ENCODE results near the gene RASAL2. TPM values are rescaled to one million over a fixed set of nuclear protein-coding genes. Genes with fewer than 3 reads are reported as not detected.
"Not testable (repeated sequence)": the region's sequence is repeated elsewhere in the genome, so short reads cannot be mapped to it uniquely, and the experiment has no call there.

Gene RASAL2
- total RNA-seq, 3 donors from 2014 or later (not counting 1 experiment from before 2014, with no cell fraction given): 0.16 to 0.23 TPM; not detected in 1

DNA sequence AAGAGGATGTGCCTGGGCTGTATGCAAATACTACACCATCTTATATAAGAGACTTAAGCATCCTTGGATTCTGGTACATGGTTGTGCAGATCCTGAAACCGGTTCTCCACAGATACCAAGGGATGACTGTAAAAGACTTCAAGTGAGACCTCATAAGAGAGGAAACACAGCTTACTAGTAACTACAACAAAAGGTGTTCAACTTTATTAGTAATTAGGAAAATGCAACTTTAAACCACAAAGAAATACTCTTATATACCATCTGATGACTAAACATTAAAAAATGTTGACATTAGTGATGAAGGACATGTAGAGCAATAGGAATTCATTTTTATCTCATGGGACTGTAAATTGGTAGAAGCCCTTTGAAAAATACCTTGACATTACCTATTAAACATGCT, 102.7 kb downstream of the RASAL2 start:
- H3K9me3 ChIP-seq (ENCODE audit: control insufficient read depth, insufficient read depth, low read length): no peaks in the 10 kb centered on the region
- no peaks in the 10 kb centered on the region for H3K4me1 ChIP-seq (ENCODE audit: control insufficient read depth, insufficient read depth, low read length)
- no peak for DNase-seq
- Mint-ChIP-seq H3K36me3 (peaks cover 20% of the 10 kb centered on the region), H3K4me3 (no peak overlapping the region), H3K27me3 (ENCODE audit: low read depth in 2 of 2) (no peaks in the 10 kb centered on the region), H3K9me3 (peaks cover 3 to 4% of the 10 kb centered on the region in 2 donors), H3K27ac (no peak overlapping the region), H3K4me1 (no peaks in the 10 kb centered on the region)
- TF ChIP-seq, protein P1, sequence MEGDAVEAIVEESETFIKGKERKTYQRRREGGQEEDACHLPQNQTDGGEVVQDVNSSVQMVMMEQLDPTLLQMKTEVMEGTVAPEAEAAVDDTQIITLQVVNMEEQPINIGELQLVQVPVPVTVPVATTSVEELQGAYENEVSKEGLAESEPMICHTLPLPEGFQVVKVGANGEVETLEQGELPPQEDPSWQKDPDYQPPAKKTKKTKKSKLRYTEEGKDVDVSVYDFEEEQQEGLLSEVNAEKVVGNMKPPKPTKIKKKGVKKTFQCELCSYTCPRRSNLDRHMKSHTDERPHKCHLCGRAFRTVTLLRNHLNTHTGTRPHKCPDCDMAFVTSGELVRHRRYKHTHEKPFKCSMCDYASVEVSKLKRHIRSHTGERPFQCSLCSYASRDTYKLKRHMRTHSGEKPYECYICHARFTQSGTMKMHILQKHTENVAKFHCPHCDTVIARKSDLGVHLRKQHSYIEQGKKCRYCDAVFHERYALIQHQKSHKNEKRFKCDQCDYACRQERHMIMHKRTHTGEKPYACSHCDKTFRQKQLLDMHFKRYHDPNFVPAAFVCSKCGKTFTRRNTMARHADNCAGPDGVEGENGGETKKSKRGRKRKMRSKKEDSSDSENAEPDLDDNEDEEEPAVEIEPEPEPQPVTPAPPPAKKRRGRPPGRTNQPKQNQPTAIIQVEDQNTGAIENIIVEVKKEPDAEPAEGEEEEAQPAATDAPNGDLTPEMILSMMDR (IDR thresholded peaks at IDR 0.05): no peak
- no peaks in the 10 kb centered on the region for H3K36me3 ChIP-seq (ENCODE audit: control insufficient read depth, insufficient read depth, low read length)
- intact Hi-C loops (cut with micrococcal nuclease): no loop called here
- no peak overlapping the region for H3K27ac ChIP-seq (ENCODE audit: low read length)
- ATAC-seq: no peak
- no peak overlapping the region for H3K4me3 ChIP-seq (ENCODE audit: low read length)
- 100% methylated on average over 1 of the region's 1 CpG for WGBS (ENCODE audit: insufficient coverage)
- H3K27me3 ChIP-seq (ENCODE audit: control insufficient read depth, insufficient read depth, low read length): no peaks in the 10 kb centered on the region

DNA sequence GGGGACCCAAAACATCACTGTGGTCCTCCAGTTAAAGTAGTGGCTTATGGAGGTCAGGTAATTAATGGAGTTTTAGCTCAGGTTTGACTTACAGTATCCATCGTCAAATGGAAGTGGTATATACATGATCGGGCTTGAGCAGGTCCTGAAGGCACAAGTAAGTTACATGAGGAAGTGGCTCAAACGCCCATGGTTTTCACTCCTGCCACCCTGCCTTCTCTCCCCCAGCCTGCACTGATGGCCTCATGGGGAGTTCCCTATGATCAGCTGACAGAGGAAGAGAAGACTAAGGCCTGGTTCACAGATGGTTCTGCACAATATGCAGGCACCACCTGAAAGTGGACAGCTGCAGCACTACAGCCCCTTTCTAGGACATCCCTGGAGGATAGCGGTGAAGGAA, 108.2 kb downstream of the RASAL2 start:
- H3K27me3 ChIP-seq (ENCODE audit: control insufficient read depth, insufficient read depth, low read length); ATAC-seq; H3K27me3 Mint-ChIP-seq (ENCODE audit: low read depth in 2 of 2); H3K27ac Mint-ChIP-seq; H3K4me3 Mint-ChIP-seq; H3K27ac ChIP-seq (ENCODE audit: low read length); H3K9me3 ChIP-seq (ENCODE audit: control insufficient read depth, insufficient read depth, low read length); H3K4me3 ChIP-seq (ENCODE audit: low read length); H3K4me1 Mint-ChIP-seq; H3K4me1 ChIP-seq (ENCODE audit: control insufficient read depth, insufficient read depth, low read length); H3K9me3 Mint-ChIP-seq; DNase-seq; intact Hi-C loops (cut with micrococcal nuclease); H3K36me3 ChIP-seq (ENCODE audit: control insufficient read depth, insufficient read depth, low read length): not testable (repeated sequence)
- peaks cover 20% of the 10 kb centered on the region for H3K36me3 Mint-ChIP-seq
- WGBS (ENCODE audit: insufficient coverage): 84% methylated on average over 4 of the region's 4 CpGs

DNA sequence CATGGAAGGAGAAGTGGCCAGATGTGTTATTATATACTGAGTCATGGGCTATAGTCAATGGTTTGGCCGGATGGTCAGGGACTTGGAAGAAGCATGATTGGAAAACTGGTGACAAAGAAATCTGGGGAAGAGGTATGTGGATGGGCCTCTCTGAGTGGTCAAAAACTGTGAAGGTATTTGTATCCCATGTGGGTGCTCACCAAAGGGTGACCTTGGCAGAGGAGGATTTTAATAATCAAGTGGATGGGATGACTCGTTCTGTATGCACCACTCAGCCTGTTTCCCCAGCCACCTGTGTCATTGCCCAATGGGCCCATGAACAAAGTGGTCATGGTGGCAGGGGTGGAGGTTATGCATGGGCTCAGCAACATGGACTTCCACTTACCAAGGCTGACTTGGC, 108.6 kb downstream of the RASAL2 start:
- WGBS (ENCODE audit: insufficient coverage): 88% methylated on average over 2 of the region's 2 CpGs
- H3K27me3 ChIP-seq (ENCODE audit: control insufficient read depth, insufficient read depth, low read length); H3K27ac Mint-ChIP-seq; H3K4me3 ChIP-seq (ENCODE audit: low read length); H3K9me3 Mint-ChIP-seq; ATAC-seq; H3K4me1 ChIP-seq (ENCODE audit: control insufficient read depth, insufficient read depth, low read length); intact Hi-C loops (cut with micrococcal nuclease); H3K27me3 Mint-ChIP-seq (ENCODE audit: low read depth in 2 of 2); H3K27ac ChIP-seq (ENCODE audit: low read length); H3K9me3 ChIP-seq (ENCODE audit: control insufficient read depth, insufficient read depth, low read length); H3K36me3 ChIP-seq (ENCODE audit: control insufficient read depth, insufficient read depth, low read length); H3K4me1 Mint-ChIP-seq; H3K4me3 Mint-ChIP-seq; DNase-seq: not testable (repeated sequence)
- peaks cover 20% of the 10 kb centered on the region for H3K36me3 Mint-ChIP-seq

DNA sequence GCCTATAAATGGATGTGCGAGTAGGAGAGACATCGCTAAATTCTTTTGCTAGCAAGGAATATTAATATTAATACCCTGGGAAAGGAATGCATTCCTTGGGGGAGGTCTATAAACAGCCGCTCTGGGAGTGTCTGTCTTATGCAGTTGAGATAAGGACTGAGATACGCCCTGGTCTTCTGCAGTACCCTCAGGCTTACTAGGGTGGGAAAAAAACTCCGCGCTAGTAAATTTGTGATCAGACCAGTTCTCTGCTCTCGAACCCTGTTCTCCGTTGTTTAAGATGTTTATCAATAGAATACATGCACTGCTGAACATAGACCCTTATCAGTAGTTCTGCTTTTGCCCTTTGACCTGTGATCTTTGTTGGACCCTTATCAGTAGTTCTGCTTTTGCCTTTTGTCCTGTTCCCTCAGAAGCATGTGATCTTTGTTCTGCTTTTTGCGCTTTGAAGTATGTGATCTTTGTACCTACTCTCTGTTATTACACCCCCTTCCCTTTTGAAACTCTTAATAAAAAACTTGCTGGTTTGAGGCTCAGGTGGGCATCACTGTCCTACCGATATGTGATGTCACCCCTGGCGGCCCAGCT, 114.5 kb downstream of the RASAL2 start:
- H3K27me3 ChIP-seq (ENCODE audit: control insufficient read depth, insufficient read depth, low read length); H3K27ac ChIP-seq (ENCODE audit: low read length); H3K27me3 Mint-ChIP-seq (ENCODE audit: low read depth in 2 of 2); H3K9me3 ChIP-seq (ENCODE audit: control insufficient read depth, insufficient read depth, low read length); ATAC-seq; H3K4me1 Mint-ChIP-seq; H3K27ac Mint-ChIP-seq; DNase-seq; H3K36me3 ChIP-seq (ENCODE audit: control insufficient read depth, insufficient read depth, low read length); H3K4me1 ChIP-seq (ENCODE audit: control insufficient read depth, insufficient read depth, low read length); H3K4me3 Mint-ChIP-seq; H3K4me3 ChIP-seq (ENCODE audit: low read length); intact Hi-C loops (cut with micrococcal nuclease): not testable (repeated sequence)
- H3K9me3 Mint-ChIP-seq: peaks cover 17 to 25% of the 10 kb centered on the region in 2 donors
- WGBS (ENCODE audit: insufficient coverage): 92% methylated on average over 9 of the region's 11 CpGs
- peaks cover 22% of the 10 kb centered on the region for H3K36me3 Mint-ChIP-seq

DNA sequence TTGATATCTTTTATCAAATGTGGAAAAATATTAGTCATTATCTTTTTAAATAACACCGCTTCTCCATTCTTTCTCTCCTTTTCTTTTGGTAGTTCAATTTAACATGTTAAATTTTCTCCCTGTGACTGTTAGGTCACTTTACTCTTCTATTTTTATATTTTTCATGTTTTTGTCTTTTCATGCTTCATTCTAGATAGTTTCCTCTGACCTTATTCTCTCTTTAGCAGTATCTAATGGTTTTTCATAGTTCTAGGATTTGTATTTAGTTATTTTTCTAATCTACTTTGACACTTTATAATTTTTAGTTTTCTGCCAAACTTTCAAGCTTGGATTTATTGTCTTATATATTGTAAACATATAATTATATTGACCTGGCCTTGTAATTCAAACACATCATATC, 116.0 kb downstream of the RASAL2 start:
- Histone ChIP-seq H3K4me1 (ENCODE audit: control insufficient read depth, insufficient read depth, low read length) (no peaks in the 10 kb centered on the region), H3K36me3 (ENCODE audit: control insufficient read depth, insufficient read depth, low read length) (no peaks in the 10 kb centered on the region), H3K4me3 (ENCODE audit: low read length) (no peak overlapping the region), H3K27ac (ENCODE audit: low read length) (no peak overlapping the region), H3K9me3 (ENCODE audit: control insufficient read depth, insufficient read depth, low read length) (peaks cover 6% of the 10 kb centered on the region), H3K27me3 (ENCODE audit: control insufficient read depth, insufficient read depth, low read length) (no peaks in the 10 kb centered on the region)
- H3K36me3 Mint-ChIP-seq: peaks cover 22% of the 10 kb centered on the region
- no peak overlapping the region for H3K4me3 Mint-ChIP-seq
- no peak overlapping the region for H3K27ac Mint-ChIP-seq
- ATAC-seq (no peak), DNase-seq (no peak)
- intact Hi-C loops (cut with micrococcal nuclease): no loop called here
- no CpG with 5 or more reads among the region's 1 CpG for WGBS (ENCODE audit: insufficient coverage)
- peaks cover 20 to 25% of the 10 kb centered on the region in 2 donors for H3K9me3 Mint-ChIP-seq
- H3K4me1 Mint-ChIP-seq: no peaks in the 10 kb centered on the region
- TF ChIP-seq, protein P1 (IDR thresholded peaks at IDR 0.05): no peak
- no peaks in the 10 kb centered on the region for H3K27me3 Mint-ChIP-seq (ENCODE audit: low read depth in 2 of 2)

Measured in natural killer cell (primary cell).